Peyer's patch (tissue), 4 donors: ENCODE data around the gene EEF2K. TPM values are rescaled to one million over a fixed set of nuclear protein-coding genes. Genes with fewer than 3 reads are reported as not detected.

Experiments used
- DNase-seq, 3 donors: peaks; one replicate each; pipeline ENCODE4 v3.0.0-alpha.2; 2017 to 2019
- H3K27ac ChIP-seq, 4 donors: fragments of 200-600 bp; sonication (generic); one replicate each; pipeline ENCODE4 v1.5.1; 2016 to 2019
- H3K27me3 ChIP-seq, 2 donors: fragments of 200-600 bp; sonication (generic); one replicate each; pipeline ENCODE4 v1.5.1; 2019
- H3K36me3 ChIP-seq, 3 donors: fragments of 200-600 bp; sonication (generic); one replicate each; pipeline ENCODE4 v1.5.1; 2016 to 2019
- H3K4me1 ChIP-seq, 4 donors: fragments of 200-600 bp; sonication (generic); one replicate each; pipeline ENCODE4 v1.5.1; 2016 to 2019
- H3K4me3 ChIP-seq, 4 donors: fragments of 200-600 bp; sonication (generic); 1 replicate in 3 of 4; 2 replicates in 1 of 4; pipeline ENCODE4 v1.5.1; 2016 to 2019; ENCODE audit warnings: mild to moderate bottlenecking in 1 of 4
- H3K9me3 ChIP-seq, 4 donors: fragments of 200-600 bp; sonication (generic); one replicate each; pipeline ENCODE4 v1.5.1; 2016 to 2019; ENCODE audit warnings: mild to moderate bottlenecking in 1 of 4
- POLR2A ChIP-seq, 2 donors: fragments of 450-650 bp; IDR thresholded peaks; one replicate each; pipeline ENCODE4 v1.5.1; 2017; ENCODE audit warnings: antibody characterized with exemption in 2 of 2, mild to moderate bottlenecking in 2 of 2, moderate library complexity in 2 of 2
- total RNA-seq, 4 donors: library from RNA; depleted of rRNA; stranded (reverse); fragments of >200 nt; gene quantifications; one replicate each; pipeline ENCODE4 v1.1.0, GENCODE V29; 2016
- TF ChIP-seq, protein P1 (sequence below), 6 experiments: fragments of 450-650 bp in 4 of 6; fragments of 200-600 bp in 2 of 6; sonication (generic) in 1 of 6; IDR thresholded peaks; one replicate each; pipeline ENCODE4 v1.5.1; 2017 to 2019; ENCODE audit warnings: antibody characterized with exemption in 6 of 6, mild to moderate bottlenecking in 3 of 6, moderate library complexity in 1 of 6

The EEF2K gene
- total RNA-seq, 4 donors from 2014 or later = 26.9 to 46.4 (median 36.1) TPM

DNA sequence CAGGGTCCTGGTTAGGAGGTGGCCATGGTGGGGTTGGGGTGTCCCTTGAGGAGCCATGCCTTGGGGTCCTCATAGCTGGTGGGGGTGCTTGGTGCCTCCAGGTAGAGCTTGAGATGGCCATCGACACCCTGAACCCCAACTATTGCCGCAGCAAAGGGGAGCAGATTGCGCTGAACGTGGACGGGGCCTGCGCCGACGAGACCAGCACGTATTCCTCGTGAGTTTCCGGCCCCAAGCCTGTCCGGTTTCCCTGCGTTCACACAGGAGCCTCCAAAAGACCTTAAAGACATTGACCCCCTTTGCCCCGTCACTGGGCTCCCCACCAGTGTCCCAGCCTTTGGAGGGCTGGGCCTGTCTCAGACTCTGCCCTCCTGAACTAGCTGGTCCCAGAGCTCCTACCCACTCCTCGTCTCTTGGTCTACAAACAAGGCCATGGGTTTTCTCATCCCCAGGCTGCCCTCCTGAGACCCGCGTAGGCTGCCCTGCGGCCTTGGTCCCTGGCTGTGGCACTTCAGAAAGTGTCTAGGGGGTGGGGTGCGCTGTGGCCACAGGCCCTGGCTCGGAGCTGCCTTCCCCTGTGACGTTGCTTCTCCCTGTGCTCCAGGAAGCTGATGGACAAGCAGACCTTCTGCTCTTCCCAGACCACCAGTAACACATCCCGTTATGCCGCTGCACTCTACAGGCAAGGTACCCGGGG is 102.9 kb downstream of the EEF2K start:
- Histone ChIP-seq H3K36me3 (peaks cover 0 to 96% (median 0%) of the 10 kb centered on the region in 3 donors), H3K27me3 (no peaks in the 10 kb centered on the region), H3K4me1 (no peaks in the 10 kb centered on the region), H3K9me3 (no peaks in the 10 kb centered on the region), H3K27ac (no peak overlapping the region), H3K4me3 (no peak overlapping the region)
- no peak for DNase-seq
- no peak for TF ChIP-seq POLR2A (IDR thresholded peaks at IDR 0.05)
- TF ChIP-seq, protein P1, sequence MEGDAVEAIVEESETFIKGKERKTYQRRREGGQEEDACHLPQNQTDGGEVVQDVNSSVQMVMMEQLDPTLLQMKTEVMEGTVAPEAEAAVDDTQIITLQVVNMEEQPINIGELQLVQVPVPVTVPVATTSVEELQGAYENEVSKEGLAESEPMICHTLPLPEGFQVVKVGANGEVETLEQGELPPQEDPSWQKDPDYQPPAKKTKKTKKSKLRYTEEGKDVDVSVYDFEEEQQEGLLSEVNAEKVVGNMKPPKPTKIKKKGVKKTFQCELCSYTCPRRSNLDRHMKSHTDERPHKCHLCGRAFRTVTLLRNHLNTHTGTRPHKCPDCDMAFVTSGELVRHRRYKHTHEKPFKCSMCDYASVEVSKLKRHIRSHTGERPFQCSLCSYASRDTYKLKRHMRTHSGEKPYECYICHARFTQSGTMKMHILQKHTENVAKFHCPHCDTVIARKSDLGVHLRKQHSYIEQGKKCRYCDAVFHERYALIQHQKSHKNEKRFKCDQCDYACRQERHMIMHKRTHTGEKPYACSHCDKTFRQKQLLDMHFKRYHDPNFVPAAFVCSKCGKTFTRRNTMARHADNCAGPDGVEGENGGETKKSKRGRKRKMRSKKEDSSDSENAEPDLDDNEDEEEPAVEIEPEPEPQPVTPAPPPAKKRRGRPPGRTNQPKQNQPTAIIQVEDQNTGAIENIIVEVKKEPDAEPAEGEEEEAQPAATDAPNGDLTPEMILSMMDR (IDR thresholded peaks at IDR 0.05) = no peak

DNA sequence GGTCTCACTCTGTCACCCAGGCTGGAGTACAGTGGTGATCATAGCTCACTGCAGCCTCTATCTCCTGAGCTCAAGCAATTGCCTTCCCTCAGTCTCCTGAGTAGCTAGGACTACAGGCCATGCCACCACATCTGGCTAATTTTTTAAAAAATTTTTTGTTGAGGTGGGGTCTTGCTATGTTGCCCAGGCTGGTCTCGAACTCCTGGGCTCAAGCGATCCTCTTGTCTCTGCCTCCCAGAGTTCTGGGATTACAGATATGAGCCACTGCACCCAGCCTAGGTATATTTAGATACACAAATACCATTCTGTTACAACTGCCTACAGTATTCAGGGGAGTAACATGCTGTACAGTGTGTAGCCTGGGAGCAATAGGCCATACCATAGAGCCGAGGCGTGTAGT is 105.4 kb downstream of the EEF2K start:
- H3K9me3 ChIP-seq = no peaks in the 10 kb centered on the region
- no peaks in the 10 kb centered on the region for H3K27me3 ChIP-seq
- H3K4me1 ChIP-seq = no peaks in the 10 kb centered on the region
- no peak for TF ChIP-seq POLR2A (IDR thresholded peaks at IDR 0.05)
- TF ChIP-seq, protein P1 (IDR thresholded peaks at IDR 0.05) = no peak
- DNase-seq = no peak
- H3K4me3 ChIP-seq = no peak overlapping the region
- H3K36me3 ChIP-seq = peaks cover 0 to 96% (median 0%) of the 10 kb centered on the region in 3 donors
- no peak overlapping the region for H3K27ac ChIP-seq

DNA sequence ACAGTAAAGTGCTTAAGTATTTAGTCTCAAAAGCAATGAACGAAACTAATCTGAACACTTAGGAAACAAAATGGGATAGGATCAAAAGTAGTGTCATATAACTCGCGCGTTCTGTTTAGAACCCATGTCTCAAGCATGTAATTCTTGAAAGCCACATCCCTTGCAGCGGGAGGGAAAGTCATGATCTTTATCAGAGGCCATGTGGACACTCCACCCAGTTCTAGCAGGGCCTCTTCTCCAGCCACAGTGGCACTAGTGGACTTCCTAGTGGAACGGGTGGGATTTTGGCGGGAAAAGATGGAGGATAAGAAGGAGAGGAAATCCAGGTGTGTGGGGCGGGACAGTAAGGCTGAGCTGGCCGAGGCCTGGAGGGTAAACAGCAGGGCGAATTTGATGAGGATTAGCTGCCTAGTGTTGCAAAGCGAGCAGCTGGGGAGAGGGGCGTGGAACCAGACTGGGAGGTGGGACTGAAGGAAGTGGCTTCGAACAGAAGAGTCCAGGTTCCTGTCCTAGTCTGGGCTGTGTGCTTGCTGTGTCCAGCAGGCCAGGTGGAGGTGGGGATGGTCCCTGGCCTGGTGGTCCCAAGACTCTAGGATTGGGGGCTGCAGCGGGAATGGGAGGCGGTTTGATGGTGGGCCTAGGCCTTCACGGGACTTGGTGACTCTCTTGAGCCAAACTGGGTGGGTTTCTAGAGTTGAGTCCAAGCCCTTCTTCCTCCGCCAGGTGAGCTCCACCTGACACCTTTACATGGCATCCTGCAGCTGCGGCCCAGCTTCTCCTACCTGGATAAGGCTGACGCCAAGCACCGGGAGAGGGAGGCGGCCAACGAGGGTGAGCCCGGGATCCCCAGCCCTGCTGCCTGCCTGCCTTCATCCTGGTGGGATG is 107.1 kb downstream of the EEF2K start:
- peak in 2 of 3 donors; percentile 3 to 41 for DNase-seq
- TF ChIP-seq, protein P1 (IDR thresholded peaks at IDR 0.05) = no peak
- TF ChIP-seq POLR2A (IDR thresholded peaks at IDR 0.05) = no peak
- H3K36me3 ChIP-seq = peaks cover 0 to 95% (median 0%) of the 10 kb centered on the region in 3 donors

DNA sequence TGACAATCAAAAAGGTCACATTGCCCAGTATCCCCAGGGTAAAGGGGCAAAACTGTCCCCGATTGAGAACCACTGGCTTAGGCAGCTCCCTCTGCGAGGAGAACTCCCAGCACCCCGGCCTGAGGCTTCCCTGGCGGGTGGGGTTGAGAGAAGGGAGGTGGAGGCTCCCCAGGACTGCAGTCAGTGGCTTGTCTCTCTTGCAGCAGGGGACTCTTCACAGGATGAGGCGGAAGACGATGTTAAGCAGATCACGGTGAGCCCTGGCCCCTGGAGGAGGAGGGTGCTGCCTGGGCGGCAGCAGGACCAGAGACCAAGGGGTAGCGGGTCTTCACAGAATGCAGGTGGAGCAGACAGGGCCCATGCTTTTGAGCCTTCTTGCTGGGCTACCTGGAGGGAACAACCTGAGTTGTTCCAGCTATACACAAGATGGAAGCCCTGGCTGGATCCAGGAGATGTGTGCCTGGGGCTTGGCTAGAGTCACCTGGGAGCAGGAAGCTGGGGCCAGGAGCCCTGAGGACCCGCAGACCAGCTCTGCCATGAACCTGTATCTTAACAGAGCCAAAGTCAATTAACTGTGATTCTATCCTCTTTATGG is 107.9 kb downstream of the EEF2K start:
- peaks cover 0 to 94% (median 0%) of the 10 kb centered on the region in 3 donors for H3K36me3 ChIP-seq
- DNase-seq = peak in 2 of 3 donors; percentile 9 to 32
- H3K4me3 ChIP-seq = no peak overlapping the region
- no peaks in the 10 kb centered on the region for H3K27me3 ChIP-seq
- no peaks in the 10 kb centered on the region for H3K9me3 ChIP-seq
- H3K4me1 ChIP-seq = no peaks in the 10 kb centered on the region
- no peak overlapping the region for H3K27ac ChIP-seq
- TF ChIP-seq, protein P1 (IDR thresholded peaks at IDR 0.05) = no peak
- no peak for TF ChIP-seq POLR2A (IDR thresholded peaks at IDR 0.05)

More for the DNA sequence above, 107.1 kb downstream of the EEF2K start:
- H3K27ac ChIP-seq = no peak overlapping the region
- no peaks in the 10 kb centered on the region for H3K27me3 ChIP-seq
- H3K9me3 ChIP-seq = no peaks in the 10 kb centered on the region
- no peaks in the 10 kb centered on the region for H3K4me1 ChIP-seq
- H3K4me3 ChIP-seq = no peak overlapping the region
